A673 (cell line): ENCODE data around the gene PID1.

Experiments
- CTCF ChIP-seq: fragments of 300-800, 200-600 bp; sonication (generic); conservative IDR thresholded peaks from 2 replicates; pipeline ENCODE4 v1.5.1; 2017; ENCODE audit warnings: low read depth, mild to moderate bottlenecking, antibody characterized with exemption, low read length, moderate library complexity, mixed read lengths
- EZH2 ChIP-seq: fragments of 200-600 bp; sonication (generic); IDR thresholded peaks from 2 replicates; pipeline ENCODE4 v1.6.1; 2017; ENCODE audit warnings: borderline replicate concordance, low read depth, mild to moderate bottlenecking, mixed read lengths, antibody characterized with exemption, low read length; ENCODE audit not compliant: poor library complexity, severe bottlenecking

GRCh38 chr2:228983700-228984099, 287.4 kb downstream of the PID1 start:
- no peak for TF ChIP-seq CTCF
- no peak for TF ChIP-seq EZH2
